Measurements from ENCODE around the gene TNFRSF1B.

DNA sequence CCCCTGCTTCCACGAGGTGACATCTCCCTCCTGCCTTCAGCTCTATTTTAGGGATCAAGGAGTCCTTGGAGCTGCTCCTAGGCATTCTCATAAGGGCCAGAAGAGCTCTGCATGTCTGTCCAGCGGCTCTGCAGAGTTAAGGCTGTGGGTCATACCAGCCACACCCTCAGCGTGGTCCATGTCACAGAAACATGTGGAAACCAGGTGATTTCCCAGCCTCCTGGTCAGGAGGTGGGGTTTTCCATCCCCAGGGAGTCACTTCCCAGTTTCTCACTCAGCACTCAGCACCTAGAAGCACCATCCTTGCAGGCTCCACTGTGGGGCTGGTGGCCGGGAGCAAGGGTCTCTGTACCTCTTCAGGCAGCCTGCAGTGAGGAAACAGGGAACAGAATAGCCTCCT, 1.4 kb upstream of the TNFRSF1B start:
- TF ChIP-seq, protein P1, sequence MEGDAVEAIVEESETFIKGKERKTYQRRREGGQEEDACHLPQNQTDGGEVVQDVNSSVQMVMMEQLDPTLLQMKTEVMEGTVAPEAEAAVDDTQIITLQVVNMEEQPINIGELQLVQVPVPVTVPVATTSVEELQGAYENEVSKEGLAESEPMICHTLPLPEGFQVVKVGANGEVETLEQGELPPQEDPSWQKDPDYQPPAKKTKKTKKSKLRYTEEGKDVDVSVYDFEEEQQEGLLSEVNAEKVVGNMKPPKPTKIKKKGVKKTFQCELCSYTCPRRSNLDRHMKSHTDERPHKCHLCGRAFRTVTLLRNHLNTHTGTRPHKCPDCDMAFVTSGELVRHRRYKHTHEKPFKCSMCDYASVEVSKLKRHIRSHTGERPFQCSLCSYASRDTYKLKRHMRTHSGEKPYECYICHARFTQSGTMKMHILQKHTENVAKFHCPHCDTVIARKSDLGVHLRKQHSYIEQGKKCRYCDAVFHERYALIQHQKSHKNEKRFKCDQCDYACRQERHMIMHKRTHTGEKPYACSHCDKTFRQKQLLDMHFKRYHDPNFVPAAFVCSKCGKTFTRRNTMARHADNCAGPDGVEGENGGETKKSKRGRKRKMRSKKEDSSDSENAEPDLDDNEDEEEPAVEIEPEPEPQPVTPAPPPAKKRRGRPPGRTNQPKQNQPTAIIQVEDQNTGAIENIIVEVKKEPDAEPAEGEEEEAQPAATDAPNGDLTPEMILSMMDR (conservative IDR thresholded peaks at IDR 0.05; ENCODE audit: low read depth, low read length), result no peak
- no peak for TF ChIP-seq EZH2 (IDR thresholded peaks at IDR 0.05; ENCODE audit: borderline replicate concordance, low read depth, low read length, poor library complexity, severe bottlenecking)
